ENCODE measurements around the gene WSB1.
"Not testable (repeated sequence)": the region's sequence is repeated elsewhere in the genome, so short reads cannot be mapped to it uniquely, and the experiment has no call there.

The WSB1 gene

DNA sequence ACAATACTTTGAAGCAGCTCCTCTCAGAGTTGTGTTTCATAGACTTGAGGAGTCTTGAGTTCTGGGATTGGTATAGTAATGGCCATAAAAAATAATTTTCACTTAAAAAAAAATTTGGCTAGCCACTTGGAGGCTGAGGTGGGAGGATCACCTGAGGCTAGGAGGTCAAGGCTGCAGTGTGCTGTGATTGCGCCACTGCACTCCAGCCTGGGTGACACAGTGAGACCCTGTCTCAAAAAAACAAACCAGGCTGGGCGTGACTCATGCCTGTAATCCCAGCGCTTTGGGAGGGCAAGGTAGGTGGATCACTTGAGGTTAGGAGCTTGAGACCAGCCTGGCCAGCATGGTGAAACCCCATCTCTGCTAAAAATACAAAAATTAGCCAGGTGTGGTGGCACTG, 14.8 kb upstream of the WSB1 start:
- DNase-seq (ENCODE audit: low read depth): not testable (repeated sequence)

DNA sequence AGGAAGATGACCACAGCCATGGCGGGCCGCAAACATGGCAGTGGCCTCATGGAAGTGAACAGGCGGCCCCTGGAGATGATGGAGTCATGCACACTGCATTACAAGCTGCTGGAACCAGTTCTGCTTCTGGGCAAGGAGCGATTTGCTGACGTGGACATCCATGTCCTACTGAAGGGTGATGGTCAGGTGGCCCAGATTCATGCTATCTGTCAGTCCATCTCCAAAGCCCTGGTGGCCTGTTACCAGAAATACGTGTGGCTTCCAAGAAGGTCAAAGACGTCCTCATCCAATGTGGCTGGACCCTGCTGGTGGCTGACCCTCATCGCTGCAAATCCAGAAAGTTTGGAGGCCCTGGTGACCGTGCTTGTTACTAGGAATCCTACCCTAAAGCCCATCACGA, 13.4 kb upstream of the WSB1 start:
- no peak for DNase-seq (ENCODE audit: low read depth)

DNA sequence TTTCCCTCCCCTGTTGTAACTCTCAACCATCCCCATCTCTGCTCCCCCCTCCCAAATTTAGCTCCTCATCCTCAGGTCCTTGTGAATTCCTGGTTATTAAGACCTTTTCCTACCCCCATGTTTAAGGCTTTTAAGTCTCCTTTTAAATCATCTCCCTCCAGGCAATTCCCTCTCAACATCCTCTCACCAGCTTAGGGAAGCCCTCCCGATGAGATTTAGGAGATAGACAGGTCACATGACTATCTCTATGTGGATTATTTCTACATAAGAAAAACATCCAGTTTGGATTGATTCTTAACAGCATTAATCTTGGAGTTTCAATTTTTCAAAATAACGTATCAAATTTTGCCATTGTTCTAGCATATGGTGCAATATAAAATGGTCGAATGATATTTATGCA, 12.5 kb upstream of the WSB1 start:
- no peak for DNase-seq (ENCODE audit: low read depth)

DNA sequence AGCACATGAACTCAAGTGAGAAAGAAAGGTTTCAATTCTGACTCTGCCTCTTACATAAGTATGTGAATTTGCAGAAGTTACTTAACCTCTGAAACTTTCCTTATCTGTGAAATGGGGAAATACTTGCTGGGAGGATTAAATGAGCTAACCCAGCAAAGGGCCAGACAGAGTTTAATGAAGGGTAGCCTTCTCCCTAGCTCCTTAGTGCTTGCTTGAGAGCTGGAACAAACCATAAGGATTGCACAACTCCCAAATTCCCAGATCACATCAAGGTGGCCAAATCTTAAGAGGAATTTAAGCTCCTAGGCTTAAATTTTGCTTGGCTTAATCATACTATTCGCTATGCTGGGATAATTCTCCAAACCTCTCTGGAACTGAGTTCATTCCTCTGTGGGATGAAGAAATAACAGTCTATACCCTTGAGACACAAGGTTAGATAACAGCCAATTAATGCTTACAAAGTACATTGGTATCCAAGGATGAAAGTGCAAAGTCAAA, 11.8 kb upstream of the WSB1 start:
- DNase-seq (ENCODE audit: low read depth): peak; percentile 44

DNA sequence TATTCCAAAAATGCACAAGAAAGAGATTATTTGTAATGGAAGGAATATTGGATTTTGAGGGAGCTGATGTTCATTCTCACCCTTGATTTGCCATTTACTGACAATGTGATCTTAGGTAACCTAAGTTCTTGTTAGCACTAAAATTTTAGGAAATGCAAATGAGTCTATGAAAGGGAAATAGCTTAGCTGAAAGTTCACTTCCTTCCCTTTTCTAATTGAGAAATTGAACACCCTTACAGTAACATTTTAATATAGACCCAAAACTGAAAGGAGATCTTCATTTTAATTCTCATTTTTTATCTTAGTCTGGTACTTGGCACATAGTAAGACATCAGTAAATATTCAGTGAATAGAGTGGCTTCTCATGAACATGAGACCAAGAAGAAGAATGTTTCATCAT, 10.9 kb upstream of the WSB1 start:
- no peak for DNase-seq (ENCODE audit: low read depth)

DNA sequence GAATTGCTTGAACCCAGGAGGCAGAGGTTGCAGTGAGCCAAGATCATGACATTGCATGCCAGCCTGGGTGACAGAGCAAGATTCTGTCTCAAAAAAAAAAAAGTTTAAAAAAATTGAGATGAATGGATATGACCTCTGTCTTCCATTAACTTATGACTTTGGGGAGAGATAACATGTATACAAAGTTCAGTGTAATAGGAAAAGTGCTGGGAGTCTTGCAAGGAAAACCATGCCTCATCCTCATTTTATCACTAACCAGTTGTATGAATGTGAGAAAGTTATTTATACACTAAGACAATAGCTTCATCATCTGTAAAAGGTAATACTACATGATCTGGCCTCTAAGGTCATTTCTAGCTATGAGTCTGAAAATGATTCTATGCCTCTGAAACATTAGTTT, 10.2 kb upstream of the WSB1 start:
- no peak for DNase-seq (ENCODE audit: low read depth)

DNA sequence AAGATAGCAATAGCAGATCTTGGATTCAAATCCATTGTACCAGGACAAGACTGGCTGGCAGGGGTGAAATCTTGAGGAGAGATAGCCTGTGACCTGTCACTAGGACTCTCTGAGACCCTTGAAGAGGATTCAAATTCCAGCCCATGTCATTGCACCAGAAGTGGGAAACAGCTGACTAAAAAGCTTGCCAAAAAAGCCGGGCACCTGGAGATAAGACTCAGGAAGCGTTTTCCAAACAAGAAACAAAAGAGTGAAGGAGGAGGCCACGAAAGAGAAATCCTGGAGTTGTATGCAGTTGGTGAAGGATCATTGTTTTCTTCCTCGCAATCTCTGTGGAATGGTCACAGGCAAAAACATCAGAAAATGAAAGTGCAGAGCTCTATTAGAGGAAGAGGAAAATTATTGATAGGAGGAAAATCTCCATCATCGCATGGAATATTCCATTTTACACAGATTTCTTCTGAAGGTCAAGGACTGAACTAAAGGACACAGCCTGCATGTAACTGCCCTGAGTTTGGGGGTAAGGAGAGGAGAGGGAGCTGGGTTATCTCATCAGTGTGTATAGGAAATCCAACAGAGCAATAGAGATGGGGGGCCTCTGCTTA, 9.0 kb upstream of the WSB1 start:
- no peak for DNase-seq (ENCODE audit: low read depth)

DNA sequence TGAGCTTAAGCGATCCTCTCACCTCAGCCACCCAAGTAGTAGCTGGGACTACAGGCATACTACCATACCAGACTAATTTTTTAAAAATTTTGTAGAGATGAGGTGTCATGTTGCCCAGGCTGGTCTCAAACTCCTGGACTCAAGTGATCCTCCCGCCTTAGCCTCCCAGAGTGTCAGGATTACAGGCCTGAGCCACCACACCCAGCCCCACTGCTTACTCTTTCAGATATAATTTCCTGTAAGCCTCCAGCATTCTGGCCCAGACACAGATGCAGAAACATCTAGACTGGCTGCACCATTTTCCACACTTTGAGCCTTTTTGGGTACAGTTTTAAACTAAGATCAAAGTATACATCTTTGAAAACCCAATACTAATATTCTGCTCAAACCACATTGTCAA, 8.4 kb upstream of the WSB1 start:
- DNase-seq (ENCODE audit: low read depth): no peak

DNA sequence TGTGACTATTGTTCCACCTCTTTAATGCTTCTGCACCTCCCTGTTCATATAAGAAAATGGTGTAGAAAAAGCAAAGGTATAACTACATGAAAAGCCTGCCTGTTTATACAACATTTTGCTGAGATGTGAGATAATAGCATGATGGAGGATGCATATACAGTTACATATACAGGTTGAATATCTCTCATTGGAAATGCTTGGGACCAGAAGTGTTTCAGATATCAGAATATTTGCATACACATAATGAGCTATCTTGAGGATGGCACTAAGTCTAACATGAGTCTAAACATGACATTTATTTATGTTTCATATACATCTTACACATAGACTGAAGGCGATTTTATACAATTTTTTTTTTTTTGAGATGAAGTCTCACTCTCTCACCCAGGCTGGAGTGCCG, 5.7 kb upstream of the WSB1 start:
- DNase-seq (ENCODE audit: low read depth): no peak

DNA sequence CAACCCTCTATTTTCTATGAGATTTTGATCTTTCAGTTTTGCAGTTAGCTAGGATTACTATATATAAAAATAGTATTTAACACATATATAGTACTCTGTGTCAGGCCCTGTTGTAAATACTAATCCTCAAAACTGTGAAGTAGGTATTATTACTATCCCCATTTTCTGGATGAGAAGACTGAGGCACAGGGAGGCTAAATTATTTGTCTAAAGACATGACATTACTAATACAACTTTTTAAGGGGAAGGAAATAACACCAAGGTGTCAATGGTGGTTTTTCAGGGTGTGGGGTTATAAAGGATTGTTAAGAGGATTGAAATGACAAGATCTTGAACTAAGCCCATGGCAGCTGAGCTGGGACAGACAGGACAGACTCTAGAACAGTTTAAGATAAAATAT, 4.1 kb upstream of the WSB1 start:
- DNase-seq (ENCODE audit: low read depth): no peak

DNA sequence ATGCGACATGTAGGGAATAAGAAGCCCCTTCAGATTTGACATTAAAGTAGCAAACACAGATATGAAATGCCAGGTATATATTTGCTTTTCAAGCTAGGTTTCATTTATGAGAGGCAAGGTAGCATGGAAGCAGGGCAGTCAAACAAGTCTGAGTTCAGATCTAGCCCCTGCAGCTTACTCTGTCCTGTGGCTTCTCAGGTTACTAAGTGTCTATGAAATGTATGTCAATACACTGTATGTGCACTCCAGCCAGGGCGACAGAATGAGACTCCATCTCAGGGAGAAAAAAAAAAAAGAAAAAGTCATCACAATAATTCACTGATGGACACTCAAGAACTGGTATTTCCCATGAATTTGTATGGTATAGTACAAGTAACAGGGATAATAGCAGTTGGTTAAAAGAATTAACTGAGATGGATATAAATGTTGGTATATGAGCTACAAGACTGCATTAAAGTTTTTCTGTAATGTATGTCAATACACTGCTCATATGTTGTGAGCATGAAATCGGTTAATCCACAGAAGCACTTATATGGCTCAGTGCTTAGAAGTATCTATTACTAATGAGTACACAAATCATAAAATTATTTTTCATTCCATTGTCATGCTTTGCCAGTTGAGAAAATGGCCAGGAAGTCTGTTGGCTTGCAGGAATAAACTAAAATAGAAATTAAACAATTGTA, 2.9 kb upstream of the WSB1 start:
- DNase-seq (ENCODE audit: low read depth): no peak

DNA sequence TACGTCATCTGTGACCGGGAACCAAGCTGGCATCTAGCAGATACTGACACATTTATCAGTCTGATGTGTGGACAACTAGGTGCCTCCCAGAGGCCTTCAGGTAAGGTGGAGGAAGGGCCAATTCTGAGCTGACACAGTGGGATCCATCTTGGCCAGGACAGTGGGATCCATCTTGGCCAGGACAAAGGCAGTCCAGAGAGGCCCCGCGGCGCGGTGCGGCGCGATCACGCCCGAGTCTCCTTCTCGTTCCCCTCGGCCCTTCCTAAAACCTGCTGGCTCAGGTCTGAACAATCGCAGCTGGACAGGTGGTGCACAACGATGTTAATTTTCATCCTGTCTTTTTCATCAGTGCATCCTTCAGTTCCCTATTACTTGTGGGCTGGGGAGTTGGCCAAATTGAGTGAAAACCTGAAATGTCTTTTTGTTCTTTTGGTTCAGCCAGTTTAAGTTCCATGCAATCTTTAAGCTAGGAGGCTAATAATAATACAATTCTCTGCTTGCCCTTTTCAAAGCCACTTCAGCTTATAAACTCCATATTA, 486 bp upstream of the WSB1 start:
- no peak for DNase-seq (ENCODE audit: low read depth)

DNA sequence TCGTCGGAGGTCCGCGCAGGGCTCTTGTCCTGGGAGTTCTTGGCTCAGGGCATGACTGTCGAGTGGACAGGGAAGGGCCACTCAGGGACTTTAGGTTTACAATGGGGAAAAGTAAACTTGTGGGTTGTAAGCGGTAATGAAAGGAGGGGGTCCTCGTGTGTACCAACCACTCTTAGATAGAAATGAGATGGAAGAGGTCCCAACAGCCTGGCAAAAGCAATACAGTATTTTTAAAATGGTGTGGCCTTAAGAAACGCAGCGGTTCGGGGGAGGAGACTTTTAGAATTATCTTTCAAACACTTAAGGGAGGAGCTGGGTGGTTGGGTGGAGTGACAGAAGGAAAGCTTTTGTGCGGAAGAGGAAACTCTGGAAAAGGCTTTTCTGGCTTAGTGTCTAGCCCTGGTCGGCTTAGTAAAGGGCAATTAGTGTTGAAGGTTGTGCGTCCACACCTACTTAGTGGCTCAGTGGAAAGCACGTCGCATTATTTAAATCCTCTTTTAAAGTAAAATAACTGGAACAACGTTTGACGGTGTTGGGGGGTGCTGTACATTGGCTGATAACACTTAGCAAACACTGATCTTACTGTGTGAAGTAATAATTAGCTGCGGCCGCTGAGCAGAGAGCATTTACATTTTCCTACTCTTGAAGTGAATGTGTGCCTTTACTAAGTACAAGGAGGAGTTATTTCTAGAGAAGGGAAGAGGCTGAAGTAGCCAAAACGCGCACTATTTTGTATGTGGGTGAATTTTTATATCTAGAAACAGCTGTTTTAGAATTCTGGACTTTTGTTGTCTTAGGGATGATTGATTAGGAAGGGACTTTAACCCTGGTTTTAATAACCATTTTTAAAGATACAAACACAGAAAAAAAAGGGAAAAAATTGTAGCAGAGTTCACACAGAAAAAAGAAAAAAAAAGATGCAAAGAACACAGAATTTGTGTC, 1.0 kb downstream of the WSB1 start:
- peak; percentile 83 for DNase-seq (ENCODE audit: low read depth)

DNA sequence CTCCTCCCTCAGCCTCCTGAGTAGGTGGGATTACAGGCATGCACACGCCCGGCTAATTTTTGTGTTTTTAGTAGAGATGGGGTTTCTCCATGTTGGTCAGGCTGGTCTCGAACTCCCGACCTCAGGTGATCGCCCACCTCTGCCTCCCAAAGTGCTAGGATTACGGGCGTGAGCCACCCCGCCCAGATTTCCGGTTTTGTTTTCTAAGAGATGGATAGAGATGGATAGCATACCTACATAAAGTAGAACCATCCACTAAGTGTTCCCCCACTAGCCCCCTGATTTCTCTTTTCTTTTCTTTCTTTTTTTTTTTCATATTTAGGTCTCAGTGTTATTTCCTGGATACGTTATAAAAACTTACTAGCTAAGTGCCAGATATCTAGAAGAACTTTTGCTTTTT, 2.0 kb downstream of the WSB1 start:
- DNase-seq (ENCODE audit: low read depth): no peak

DNA sequence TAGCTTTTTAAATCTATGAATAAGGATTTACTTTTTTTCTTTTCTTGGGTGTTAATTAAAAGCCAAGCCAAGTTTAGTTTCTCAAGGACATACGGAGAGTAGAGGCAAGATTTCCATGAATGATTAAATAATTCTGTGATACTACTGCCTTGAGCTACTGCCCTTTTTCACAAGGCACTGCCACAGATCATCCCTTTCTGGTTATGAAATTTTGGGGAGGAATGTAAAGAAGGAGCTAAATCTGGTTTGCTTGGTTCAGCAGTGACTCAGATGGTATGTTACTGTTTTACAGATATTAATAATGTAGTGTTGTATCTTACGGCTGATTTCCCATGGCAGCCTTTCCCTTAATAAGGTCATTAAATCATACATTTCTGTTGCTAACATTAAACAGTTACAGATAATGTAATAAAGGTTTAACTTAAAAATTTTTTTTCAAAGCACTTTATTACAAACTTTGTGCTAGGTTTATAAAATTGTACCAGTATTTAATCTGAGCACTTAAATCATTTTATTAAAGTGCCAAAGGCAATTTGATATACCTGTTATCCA, 2.6 kb downstream of the WSB1 start:
- DNase-seq (ENCODE audit: low read depth): peak; percentile 65

DNA sequence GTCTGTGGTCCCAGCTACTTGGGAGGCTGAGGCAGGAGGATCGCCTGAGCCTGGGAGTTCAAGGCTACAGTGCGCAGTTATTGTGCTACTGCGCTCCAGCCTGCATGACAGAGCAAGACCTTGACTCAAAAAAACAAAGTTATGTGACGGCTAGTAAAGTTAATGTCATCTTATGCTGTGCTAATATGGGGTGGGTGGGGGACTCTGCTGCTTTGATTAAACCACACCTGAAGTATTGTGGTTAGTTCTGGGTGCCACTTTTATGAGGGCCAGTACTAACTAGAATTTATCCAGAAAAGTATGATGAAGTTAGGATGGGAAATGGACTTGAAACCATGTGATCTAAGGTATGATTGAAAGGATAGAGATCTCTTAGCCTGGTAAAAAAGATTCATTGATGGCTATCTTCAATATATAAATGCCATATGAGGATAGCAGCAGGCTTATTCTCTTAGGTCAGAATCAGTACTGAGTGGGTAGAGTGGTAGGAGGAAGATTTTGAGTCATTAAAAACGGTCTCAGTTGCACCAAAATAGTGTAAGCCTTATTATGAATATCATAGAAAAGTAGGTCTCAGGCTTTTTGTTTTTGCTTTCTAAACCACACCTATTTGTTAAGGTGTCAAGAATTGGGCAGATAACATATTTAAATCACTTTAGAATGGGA, 5.6 kb downstream of the WSB1 start:
- DNase-seq (ENCODE audit: low read depth): no peak

DNA sequence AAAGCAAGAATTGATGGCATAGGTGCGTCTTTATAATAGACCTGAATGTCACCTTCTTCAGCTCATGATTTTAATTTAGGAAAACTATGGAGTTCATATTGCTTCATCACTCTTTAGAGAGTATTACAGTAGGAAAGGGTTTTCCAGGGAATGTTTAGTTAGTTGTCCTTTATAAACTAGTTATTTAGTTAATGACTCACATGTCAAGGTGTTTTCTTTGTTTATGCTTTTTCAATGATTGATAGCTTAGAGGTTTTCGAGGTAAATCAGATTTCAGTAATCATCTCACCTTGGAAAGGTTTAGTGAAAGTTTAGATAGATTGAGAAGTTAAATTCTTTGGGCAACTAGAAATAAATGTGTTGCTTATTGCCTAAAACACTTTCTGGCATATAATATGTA, 9.8 kb downstream of the WSB1 start:
- no peak for DNase-seq (ENCODE audit: low read depth)

DNA sequence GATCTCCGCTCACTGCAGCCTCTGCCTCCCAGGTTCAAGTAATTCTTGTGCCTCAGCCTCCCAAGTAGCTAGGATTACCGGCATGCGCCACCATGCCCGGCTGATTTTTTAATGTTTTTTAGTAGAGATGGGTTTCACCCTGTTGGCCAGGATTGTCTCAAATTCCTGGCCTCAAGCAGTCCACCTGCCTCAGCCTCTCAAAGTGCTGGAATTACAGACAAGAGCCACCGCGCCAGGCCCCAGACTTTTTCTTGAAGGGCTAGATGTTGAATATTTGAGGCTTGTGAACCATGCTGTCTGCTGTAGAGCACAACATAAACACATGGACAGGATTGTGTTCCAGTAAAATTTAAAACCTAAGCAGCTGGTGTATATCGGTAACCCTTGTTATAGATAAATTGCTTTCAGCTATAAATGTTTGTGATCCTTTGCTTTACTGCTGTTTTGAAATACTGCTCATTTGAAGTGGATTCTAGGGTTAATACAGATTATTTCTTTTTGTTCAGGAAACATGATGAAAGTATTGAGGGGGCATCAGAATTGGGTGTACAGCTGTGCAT, 12.4 kb downstream of the WSB1 start:
- no peak for DNase-seq (ENCODE audit: low read depth)

DNA sequence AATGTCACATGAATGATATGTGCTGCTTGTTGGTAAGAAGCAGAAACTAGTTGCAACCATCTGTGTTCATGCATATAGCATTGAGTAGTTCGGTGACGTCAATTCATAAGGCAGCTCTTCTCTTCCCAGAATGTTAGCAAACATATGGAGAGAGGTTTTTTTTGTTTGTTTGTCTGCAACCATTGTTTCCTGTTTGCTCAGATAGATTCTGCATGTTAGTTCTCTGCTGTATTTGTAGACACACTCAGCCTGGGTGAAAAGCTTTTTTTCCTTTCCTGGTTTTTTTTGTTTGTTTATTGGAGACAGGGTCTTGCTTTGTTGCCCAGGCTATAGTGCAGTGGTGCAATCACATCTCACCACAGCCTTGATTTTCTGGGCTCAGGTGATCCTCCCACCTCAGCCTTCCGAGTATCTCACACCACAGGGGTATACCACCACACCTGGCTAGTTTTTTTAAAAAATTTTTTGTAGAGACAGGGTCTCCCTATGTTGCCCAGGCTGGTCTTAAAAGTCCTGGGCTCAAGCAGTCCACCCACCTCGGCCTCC, 16.7 kb downstream of the WSB1 start:
- DNase-seq (ENCODE audit: low read depth): no peak

DNA sequence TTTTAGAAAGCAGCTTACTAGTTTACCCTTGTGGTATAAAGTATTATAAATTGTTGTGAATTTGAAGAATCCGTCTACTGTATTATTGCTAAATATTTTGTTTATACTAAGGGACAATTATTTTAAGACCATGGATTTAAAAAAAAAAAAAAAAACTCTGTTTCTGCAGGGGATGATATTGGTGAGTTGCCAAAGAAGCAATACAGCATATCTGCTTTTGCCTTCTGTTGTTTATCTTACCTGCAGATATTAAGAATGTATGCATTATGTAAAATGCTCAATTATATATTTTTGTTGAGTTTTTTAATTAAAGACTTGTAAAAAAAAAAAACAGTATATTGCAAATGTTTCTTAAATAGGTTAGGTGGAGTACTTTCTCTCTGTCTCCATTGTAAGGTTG, 19.4 kb downstream of the WSB1 start:
- no peak for DNase-seq (ENCODE audit: low read depth)

DNA sequence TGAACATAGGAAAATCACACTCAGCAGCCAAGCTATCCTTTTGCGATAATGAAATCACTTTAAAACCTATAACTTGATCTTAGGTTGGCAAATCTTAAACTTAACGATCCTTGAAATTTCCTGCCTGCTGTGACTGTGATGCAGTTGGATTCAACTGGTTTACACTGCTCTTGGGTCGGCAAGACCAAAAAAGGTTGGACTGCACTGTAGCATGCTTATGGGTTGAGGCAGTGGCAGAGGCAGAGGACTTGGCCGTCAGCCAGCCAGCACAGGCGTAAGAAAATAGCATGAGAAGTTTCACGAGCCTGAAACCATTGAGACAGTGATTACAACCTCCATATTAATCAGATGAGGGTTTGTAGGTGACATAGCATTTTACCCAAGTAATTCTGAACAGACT, 21.4 kb downstream of the WSB1 start:
- peak; percentile 77 for DNase-seq (ENCODE audit: low read depth)
